Thoracic aorta (tissue), 2 donors: Measurements from ENCODE around the gene NLRP5. TPM values are rescaled to one million over a fixed set of nuclear protein-coding genes. Genes with fewer than 3 reads are reported as not detected.

Source experiments
- ATAC-seq: fragments of 150-250 bp; one replicate; pipeline ENCODE4 v1.8.0; 2017; ENCODE audit warnings: low read depth; ENCODE audit not compliant: insufficient number of reproducible peaks, low FRiP score
- DNase-seq: peaks from one replicate; pipeline ENCODE4 v3.0.0-alpha.2; 2020; ENCODE audit warnings: low spot score
- H3K27ac ChIP-seq, 2 donors: fragments of 200-600 bp; sonication (generic); 1 replicate in 1 of 2; 2 replicates in 1 of 2; pipeline ENCODE4 v1.5.1; 2016; ENCODE audit warnings: mild to moderate bottlenecking in 2 of 2, moderate library complexity in 2 of 2
- H3K27me3 ChIP-seq: fragments of 200-600 bp; sonication (generic); replicated peaks from 2 replicates; pipeline ENCODE4 v1.6.0; 2016; ENCODE audit warnings: mild to moderate bottlenecking; ENCODE audit not compliant: insufficient read depth
- H3K36me3 ChIP-seq: fragments of 200-600 bp; sonication (generic); one replicate; pipeline ENCODE4 v1.5.1; 2016
- H3K4me1 ChIP-seq, 2 donors: fragments of 200-600 bp; sonication (generic); 1 replicate in 1 of 2; 2 replicates in 1 of 2; pipeline versions ENCODE4 v1.5.1 to v1.6.0; 2016; ENCODE audit warnings: low read depth in 2 of 2, mild to moderate bottlenecking in 1 of 2; ENCODE audit not compliant: control insufficient read depth in 1 of 2
- H3K4me3 ChIP-seq: fragments of 200-600 bp; sonication (generic); 2 replicates; pipeline ENCODE4 v1.5.1; 2016; ENCODE audit warnings: mild to moderate bottlenecking
- H3K9me3 ChIP-seq: fragments of 200-600 bp; sonication (generic); 2 replicates; pipeline ENCODE4 v1.5.1; 2016
- total RNA-seq, 2 donors: library from RNA; depleted of rRNA; stranded (reverse); fragments of >200 nt; gene quantifications; one replicate each; pipeline versions ENCODE4 v1.1.0 to v1.2.3, GENCODE V29; 2016
- TF ChIP-seq, protein P1 (sequence below): fragments of 200-600 bp; sonication (generic); IDR thresholded peaks from one replicate; pipeline ENCODE4 v1.5.1; 2019; ENCODE audit warnings: antibody characterized with exemption

NLRP5 gene
- total RNA-seq, 2 donors from 2014 or later: not detected

GRCh38 chr19:56099638-56100539 is 113.3 kb downstream of the NLRP5 start:
- Histone ChIP-seq H3K4me1 (peaks cover 0 to 6% of the 10 kb centered on the region in 2 donors), H3K36me3 (peaks cover 20% of the 10 kb centered on the region), H3K4me3 (no peak overlapping the region), H3K9me3 (no peaks in the 10 kb centered on the region), H3K27ac (no peak overlapping the region), H3K27me3 (no peaks in the 10 kb centered on the region)
- DNase-seq: no peak
- TF ChIP-seq, protein P1, sequence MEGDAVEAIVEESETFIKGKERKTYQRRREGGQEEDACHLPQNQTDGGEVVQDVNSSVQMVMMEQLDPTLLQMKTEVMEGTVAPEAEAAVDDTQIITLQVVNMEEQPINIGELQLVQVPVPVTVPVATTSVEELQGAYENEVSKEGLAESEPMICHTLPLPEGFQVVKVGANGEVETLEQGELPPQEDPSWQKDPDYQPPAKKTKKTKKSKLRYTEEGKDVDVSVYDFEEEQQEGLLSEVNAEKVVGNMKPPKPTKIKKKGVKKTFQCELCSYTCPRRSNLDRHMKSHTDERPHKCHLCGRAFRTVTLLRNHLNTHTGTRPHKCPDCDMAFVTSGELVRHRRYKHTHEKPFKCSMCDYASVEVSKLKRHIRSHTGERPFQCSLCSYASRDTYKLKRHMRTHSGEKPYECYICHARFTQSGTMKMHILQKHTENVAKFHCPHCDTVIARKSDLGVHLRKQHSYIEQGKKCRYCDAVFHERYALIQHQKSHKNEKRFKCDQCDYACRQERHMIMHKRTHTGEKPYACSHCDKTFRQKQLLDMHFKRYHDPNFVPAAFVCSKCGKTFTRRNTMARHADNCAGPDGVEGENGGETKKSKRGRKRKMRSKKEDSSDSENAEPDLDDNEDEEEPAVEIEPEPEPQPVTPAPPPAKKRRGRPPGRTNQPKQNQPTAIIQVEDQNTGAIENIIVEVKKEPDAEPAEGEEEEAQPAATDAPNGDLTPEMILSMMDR: no peak
- no peak for ATAC-seq

- no peak for ATAC-seq
- TF ChIP-seq, protein P1: no peak
- Histone ChIP-seq H3K4me1 (peaks cover 6 to 16% of the 10 kb centered on the region in 2 donors), H3K4me3 (no peak overlapping the region), H3K36me3 (peaks cover 20% of the 10 kb centered on the region), H3K27ac (no peak overlapping the region), H3K27me3 (no peaks in the 10 kb centered on the region), H3K9me3 (no peaks in the 10 kb centered on the region)
- no peak for DNase-seq
Measured at GRCh38 chr19:56101095-56101494, 114.5 kb downstream of the NLRP5 start.

DNA sequence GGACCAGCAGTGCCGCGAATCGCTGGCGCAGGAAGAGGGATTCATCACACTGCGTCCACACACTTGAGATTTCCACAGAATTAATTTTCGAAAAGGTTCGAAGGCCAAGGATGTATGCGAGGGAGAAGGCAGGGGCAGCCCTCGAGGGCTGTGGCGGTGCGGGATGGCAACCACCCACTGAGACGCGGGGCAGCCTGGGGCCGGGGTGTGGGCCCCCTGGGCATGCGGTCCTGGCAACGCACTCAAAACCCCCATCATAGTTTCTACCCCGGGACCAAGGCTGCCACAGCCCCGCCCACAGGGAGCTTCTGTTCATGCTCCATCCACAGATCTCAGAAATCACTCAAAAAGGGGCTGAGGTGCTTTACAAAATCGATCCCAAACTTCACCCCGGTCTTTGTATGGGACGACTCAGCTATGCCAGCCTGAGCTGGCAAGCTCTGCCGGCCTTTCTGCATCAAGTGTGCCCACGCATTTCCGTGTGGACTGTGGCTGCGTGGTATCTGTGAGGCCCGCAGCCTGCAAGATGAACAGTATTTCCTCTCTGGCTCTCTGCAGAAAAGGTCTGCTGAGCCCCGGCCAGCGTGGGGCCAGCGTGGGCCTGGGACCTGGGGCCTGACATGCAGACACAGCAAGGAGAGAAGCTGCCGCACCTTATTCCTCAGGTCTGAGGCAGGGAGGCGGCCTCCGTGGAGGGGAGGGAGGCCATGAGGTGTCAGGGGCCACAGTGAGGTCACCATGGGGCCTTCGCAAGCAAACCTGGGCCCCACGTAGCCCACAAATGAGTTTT is 115.4 kb downstream of the NLRP5 start:
- ATAC-seq (no peak), DNase-seq (no peak)
- Histone ChIP-seq H3K27ac (no peak overlapping the region), H3K27me3 (no peaks in the 10 kb centered on the region), H3K36me3 (peaks cover 20% of the 10 kb centered on the region), H3K4me3 (no peak overlapping the region), H3K4me1 (peaks cover 6 to 25% of the 10 kb centered on the region in 2 donors), H3K9me3 (no peaks in the 10 kb centered on the region)
- TF ChIP-seq, protein P1: no peak

DNA sequence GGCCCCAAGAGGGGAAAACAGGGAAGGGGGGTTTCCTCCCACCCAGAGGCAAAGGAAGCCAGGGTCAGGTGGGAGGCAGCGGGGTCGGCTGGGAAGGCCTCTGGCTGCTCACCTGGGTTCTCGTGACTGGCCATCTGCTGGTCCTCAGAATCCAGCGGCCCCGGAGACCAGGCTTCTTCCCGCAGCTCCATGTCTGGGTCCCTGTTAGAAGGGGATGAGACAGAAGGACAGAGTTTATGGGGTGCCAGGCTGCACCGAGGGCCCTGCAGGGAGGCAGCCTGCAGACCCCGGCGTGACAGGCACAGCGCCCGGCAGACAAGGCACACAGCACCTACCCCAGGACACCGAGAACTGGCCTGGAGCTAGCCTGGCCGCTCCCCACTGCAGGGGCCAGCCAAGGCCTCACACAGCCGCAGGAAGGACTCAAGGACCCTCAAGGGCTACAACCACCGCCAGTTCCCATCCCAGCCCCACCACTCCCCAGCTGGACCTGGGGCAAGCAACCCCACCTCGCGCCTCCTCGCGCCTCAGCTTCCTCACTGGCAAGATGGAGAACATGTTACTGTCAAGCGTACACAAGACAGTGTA is 116.5 kb downstream of the NLRP5 start:
- H3K27ac ChIP-seq: no peak overlapping the region
- DNase-seq (no peak), ATAC-seq (no peak)
- peaks cover 11 to 36% of the 10 kb centered on the region in 2 donors for H3K4me1 ChIP-seq
- H3K9me3 ChIP-seq: no peaks in the 10 kb centered on the region
- no peak overlapping the region for H3K4me3 ChIP-seq
- TF ChIP-seq, protein P1: no peak
- peaks cover 19% of the 10 kb centered on the region for H3K36me3 ChIP-seq
- no peaks in the 10 kb centered on the region for H3K27me3 ChIP-seq

- Histone ChIP-seq H3K36me3 (peaks cover 13% of the 10 kb centered on the region), H3K27ac (no peak overlapping the region), H3K9me3 (no peaks in the 10 kb centered on the region), H3K4me1 (peaks cover 22 to 49% of the 10 kb centered on the region in 2 donors), H3K4me3 (no peak overlapping the region), H3K27me3 (no peaks in the 10 kb centered on the region)
- DNase-seq (no peak), ATAC-seq (no peak)
- TF ChIP-seq, protein P1: no peak
Measured at GRCh38 chr19:56104423-56104822, 117.8 kb downstream of the NLRP5 start.
